Measurements from ENCODE around the gene XCL1.

XCL1 gene

DNA sequence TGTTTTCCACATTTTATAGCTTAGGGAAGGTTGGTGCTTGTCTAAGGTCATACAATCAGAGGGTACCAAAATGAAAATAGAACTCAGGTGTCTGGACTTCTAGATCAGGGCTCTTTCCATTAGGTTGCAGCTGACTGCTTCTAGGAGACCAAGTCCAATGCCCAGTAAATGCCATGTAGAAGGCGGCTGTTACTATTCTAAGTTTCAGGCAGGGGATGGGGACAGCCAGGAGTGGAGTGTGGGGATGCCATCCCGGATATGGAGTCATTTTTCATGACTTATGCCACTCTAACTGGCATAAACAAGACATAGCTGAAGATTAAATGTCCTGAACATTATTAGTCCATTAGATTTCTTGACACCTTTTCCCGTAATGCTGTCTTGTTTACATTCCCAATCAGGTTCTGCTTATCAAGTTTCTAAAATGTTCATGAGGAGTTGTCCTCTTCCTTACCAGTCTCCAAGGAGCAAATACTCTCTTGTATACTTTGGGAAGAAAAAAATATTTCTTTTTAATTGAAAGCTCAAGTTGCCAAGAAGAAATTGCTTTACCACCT lies 31.5 kb downstream of the XCL1 start:
- DNase-seq, result no peak

DNA sequence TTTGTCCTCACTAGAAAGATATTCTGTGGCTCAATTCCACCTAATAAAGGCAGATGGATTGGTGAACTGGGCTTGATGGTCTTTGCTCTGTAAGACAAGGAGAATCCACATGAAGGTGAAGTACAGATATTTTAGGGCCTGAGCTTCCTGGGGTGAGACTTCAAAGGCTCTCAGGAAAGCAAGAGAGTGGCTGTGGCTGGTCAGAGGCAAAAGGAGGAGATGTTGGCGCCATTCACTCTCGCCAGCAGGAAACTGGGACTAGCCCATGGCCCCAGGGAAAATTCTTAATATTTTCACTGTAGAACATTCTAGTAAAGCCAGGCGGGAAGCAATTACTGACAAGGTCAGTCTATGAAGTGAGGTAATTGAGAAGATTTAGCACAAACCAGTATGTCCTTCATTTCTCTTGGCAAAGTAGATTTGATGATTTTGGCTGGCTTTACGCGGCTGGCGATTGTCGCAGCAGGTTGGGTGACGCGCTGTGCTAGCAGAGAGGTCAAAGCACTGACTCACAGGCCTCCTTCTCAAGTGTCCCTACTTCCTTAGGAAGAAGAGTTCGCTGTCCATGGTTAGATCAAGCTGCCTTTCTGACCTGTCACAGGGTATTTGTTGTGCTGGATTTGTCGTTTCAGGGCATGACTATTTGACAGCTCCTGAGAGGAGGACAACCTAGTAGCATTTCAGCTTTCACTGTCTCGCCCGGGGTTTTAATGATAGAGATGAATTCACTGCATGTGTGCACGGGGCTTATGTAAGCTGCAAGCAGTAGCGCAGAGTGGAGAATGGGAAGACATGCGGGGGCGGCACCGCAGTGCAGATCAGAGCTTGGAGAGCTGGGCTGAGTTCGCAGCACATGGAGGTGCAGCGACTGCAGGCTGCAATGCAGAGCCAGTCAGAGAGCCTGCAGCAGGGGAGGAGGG lies 32.7 kb downstream of the XCL1 start:
- no peak for DNase-seq

DNA sequence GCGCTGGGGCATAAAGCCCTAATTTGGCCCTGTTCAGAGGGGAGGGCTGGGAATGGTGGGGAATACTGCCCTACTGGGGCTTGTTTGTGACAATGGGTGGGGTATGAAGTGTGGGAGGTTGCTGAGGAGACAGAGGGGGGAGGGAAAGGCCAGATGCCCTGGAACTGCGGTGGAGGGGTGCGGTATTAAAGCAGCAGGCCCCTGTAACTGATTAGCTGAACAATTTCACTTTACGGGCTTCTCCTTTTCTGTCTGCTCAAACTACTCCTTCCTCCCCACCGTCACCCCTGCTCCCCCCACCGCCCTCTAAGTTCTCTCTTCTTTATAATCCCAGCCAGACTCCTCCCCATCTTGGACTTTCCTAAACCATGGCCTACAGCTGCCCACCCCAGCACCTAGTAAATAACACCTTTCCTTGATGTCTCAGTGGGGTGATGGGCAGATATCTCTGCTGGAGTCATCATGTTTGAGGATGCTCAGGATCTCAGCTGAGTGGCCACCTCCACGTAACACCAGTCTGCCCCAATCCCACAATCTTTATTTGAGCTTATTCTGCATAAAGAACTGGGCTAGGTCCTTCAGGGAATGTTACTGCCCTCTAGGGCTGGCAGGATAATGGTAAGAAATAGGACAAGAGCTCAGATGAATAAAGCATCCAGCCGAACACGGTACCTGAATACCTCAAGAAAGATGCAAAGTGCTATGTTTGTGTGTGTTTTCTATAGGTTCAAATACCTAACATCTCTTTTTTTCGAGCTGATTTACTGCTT lies 33.5 kb downstream of the XCL1 start:
- DNase-seq, result no peak

DNA sequence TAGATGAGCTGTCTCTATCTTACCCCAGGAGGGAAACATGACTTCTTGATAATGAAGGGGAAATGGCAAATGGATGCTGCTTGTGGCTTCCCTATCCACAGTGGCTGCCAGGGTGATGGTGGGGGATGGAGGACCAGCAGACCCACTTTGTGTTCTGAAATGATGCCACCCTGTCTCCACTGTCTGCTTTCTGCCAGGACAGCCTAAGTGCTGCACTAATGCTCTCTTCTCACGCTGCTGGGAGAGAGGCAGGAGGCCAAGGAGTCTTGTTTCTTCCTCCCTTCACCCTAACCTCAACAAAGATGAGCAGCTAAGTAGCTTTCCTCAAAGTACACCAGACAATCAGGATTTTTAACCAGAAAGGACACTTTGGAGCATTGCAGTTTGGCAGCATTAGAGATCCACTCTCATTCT lies 36.6 kb downstream of the XCL1 start:
- DNase-seq, result no peak

DNA sequence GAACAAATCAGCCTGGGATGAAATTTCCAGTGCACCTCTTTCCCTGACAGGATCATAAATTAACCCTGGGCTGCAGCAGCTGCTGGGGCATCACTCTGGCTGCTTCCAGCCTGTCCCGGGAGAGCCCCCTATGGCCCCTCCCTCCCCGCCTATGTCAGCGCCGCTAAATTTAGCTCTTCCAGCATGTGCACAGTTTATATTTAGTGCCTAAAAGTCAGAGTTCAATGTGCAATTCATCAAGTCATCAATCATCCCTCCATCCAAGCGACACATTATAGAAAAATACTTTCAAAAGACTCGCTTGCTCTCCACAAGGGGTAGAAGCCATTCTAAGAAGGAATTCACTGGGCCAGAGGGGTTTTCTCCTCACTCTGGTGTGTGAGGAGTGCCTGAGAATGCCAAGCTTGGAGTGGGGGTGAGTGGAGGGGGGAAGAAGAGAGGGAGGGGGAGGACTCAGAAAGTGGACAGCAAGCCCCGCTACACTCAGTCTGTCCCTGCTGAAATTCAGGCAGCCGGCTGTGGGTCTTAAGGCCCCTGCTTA lies 37.4 kb downstream of the XCL1 start:
- no peak for DNase-seq

DNA sequence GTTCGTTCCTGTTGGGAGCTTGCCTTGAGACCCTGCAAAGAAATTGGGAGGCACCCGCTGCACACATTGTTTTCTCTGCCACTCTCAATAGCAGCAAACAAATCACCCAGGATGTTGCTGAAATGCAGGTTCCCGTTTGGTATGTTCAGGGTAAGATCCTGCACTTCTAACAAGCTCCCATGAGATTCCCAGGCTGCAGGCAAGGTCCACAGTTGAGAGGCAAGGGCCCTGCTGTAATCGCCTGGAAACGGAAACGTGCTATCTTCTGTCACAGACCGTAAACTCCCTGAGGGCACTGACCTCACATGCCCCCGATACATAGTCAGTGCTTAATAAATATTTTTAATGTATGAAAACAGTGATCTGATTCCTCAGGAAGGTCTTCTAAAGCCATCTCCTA lies 37.8 kb downstream of the XCL1 start:
- no peak for DNase-seq

DNA sequence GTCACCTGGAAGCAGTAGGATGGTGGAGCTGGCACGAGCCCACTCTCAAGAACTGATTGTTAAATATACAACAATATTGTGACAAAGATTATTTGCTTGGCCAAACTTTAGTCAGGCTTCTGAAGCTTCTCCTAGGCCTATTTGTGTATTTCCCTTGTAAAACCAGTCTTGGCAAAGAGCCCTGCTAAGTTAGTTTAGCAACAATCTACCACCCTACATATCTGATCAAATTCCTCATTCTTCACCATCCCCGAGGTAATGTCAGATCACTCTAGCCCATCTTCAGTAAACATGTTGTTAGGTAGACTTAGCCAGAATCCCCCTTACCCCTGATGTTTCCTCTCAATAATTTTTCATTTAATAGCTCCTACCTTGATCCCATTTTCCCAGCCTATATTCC lies 39.6 kb downstream of the XCL1 start:
- no peak for DNase-seq

DNA sequence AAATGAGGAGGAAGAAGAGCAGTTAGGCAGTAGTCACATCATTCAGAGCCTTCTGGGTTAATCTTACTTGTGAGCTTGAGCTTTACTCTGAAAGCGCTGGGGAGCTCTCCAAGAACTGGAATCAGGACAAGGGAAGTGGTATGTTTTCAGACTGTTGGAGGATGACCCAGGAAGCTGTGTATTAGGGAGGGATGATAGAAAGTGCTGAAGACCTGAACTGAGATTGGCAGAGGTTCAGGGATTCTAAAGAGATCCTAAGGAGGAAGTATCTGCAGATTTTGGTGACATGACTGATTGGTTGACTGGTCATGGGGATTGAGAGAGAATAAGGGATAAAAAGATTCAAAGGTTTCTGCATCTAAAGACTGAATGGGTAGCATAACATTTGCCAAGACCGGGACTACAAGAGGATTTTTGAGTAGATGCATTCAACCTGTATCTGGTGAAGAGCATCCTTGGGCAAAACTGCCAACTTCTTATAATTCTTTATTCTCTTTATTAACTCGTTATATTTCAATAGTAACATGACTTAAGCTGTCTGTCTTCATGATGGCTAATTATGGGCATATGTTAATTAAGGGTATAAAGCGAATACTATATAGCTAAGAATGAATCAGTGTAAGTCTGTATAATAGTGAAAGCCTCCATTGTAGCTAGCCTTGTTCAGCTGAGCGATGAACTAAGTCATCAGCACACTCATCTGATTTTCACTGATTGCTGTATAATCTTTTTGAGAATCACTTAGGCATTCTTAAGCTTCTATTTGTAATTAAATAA lies 41.8 kb downstream of the XCL1 start:
- no peak for DNase-seq

DNA sequence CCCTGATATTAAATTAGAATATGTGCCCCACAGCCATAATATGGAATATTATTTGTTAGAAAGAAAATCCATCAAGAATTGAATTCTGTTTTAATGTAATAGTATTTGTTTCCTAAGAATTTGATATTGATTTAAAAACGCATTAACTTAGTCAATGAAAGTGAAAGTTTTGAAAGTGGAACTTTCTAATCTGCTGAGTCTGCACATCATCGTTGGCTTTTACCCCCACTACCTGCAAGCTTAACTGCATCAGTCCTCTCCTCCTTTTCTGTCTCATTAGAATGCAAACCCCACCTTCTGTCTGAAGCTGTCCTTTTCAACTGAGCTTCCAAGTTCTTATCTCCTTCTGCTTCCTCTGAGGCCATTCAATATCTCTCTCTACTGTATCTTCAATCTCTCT lies 42.5 kb downstream of the XCL1 start:
- no peak for DNase-seq

DNA sequence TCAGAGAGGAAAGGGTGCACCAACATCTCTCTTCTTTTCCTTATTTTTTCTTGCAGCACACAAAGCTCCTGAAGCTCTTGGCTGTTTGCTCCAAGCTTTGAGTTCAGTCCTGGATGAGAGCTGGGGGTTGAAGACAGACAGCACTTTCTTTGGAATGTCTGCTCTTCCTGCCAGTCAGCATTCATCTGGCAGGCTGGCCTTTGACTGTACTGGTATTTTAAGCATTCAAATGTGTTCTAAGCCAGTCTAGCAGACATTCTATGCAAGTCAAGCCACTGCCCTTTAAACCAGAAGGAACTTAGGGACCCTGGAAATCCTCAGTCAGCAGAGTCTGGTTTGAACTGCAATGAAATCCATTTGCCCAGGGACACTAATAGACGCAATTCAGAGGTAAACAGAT lies 45.0 kb downstream of the XCL1 start:
- DNase-seq, result no peak

DNA sequence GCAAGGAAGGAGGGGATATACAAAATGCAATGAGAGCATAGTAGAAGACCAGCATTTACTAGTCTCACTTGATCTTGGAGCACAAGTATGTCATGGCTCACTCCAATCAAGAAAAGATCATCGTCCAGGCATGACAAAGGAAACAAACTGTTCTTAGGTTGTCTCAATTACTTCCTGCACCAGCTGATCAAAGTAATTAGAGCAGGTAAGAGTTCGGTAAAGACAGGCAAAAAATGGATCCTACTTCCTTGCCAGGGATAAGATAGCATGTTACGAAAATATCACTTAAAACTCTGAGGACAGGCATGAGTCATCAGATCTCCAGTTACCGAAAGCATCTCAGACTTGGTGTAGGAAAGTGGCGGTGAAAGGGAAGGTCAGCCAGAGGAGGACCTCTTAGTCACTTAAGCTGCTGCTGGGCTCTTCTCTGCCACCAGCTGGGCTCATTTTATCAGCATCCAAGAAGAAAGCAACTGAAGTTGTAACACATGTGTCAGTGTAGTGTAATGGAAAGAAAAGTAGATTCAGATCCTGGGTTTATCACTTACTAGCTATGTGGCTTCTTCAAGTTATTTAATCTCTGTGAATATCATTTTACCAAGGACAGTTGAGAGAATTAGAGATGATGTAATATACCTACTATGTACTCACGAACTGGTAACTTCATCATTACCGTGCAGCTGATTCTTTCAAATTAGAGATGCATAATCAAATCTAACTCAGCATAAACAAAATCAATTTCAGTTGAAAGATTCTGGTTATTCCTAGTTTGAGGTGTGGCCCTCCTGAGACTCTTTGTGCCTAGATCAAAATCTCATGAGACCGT lies 46.8 kb downstream of the XCL1 start:
- no peak for DNase-seq

DNA sequence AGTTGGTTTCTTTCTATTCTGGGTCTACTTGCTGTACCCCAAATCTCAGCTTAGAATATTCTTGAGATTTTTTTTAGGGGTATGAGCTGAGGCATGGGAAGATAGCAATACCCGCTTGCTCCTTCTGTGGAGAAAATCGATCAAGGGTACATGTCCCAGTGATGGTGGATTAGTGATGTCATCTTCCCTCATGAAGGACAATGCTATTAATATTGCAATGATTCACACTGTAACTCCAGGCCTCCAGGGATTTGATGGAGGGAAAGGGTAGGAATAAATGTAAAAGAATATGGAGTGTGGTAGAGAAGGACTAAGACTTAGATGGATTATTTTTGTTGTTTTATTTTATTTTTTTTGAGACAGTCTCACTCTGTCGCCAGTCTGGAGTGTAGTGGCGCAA lies 47.4 kb downstream of the XCL1 start:
- no peak for DNase-seq

DNA sequence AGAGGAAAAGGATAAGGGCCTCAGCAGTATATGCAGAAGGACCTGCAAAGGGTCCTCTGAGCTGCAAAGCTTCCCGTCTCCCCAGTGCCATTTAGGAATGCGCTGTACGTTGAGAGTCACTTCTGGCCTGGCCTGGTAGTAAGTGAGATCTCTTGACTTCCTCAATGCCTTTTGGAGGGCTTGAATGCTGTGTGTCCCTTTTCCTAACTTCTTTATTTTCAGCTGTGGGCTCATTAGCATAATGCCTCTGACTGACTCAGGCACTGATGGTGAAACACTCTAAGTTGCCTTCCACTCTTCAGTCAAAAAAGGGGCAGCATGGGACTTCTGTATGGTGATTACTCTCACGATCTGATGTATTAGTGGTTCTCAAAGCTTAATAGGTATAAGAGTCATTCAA lies 49.9 kb downstream of the XCL1 start:
- no peak for DNase-seq

DNA sequence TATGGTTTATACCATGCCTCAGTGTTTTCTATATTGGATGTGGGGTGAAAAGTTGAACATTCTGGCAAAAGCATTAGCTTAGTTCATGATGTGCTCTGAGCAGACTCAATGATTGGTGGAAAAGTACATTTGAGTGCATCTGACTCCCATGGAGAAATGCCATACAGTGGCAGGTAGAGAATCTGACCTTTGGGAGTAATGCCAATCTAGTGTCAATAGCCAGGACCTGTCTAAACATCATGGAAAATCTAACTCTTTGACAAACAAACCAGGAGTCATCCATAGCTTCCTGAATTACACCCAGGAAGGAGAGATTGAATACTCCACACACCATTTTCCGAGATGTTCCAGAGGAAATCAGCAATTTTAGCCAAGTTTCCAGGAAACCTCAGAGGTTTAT lies 51.0 kb downstream of the XCL1 start:
- DNase-seq, result no peak

DNA sequence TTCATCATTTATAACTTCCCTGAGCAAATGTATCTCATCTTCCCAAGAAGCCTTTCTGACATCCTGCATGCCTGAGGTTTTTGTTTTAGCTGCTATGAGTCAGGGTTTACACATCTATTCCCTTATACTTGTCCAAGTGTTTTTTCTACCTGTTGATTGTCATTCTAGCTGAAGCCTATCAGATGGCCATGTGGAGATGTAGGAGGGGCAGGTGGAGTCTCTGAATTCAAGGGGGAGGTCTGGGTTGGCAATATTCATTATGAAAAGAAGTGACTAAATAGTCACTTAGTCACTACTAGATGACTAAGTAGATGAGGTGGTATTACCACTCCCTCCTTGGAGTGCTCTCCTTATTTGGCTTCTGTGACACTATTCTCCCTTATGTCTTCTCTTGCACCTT lies 52.4 kb downstream of the XCL1 start:
- no peak for DNase-seq

DNA sequence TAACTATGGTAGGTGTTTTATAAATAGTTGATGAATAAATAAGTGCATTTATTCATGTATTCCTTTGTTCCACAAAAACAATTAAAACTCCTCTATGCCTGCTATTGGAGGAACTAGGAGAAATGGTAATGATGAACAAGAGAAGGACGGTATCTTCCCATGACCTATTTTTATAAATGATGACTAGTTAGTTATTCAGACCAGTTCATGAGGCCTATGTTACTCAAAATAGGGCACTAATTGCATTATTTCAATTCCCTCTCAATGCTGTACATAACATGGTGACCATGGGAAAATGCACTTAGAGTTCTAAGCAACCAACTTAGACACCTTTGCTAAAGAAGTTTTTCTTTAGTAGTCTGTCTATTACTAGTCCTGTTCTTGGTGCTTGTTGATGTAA lies 53.1 kb downstream of the XCL1 start:
- DNase-seq, result no peak
